Stimulated activated CD4-positive, alpha-beta T cell treated with anti-CD3 and anti-CD28 coated beads, Interleukin-12 subunit alpha, Interleukin-12 subunit beta, amount 100 ng/mL, for 24 hours (primary cell): Measurements from ENCODE around the gene ZSCAN25.
"Not testable (repeated sequence)": the region's sequence is repeated elsewhere in the genome, so short reads cannot be mapped to it uniquely, and the experiment has no call there.

Experiments used
- DNase-seq, 2 experiments: peaks; one replicate each; pipeline ENCODE4 v3.0.0-alpha.2; 2020; ENCODE audit warnings: low read depth in 2 of 2

Gene ZSCAN25

DNA sequence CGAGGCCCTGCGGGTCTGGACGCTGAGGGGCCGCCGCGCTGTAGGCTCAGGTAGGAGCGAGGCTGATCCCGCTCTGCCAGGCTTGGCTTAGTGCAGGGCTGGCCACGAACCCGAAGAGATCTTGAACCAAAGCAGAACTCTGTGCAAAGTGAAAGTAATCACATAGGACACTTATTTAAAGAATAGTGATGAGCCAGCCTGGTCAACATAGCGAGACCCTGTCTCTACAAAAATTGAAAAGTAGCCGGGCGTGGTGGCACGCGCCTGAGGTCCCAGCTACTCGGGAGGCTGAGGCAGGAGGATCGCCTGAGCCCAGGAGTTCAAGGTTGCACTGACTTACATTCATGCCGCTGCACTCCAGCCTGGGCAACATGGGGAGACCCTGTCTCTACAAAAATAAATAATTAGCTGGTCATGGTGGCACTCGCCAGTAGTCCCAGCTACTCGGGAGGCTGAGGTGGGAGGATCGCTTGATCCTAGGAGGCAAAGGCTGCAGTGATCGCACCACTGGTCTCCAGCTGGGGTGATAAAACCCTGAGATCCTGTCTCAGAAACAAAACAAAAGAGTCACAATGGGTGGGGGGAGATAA is 541 bp downstream of the ZSCAN25 start:
- no peak for DNase-seq

DNA sequence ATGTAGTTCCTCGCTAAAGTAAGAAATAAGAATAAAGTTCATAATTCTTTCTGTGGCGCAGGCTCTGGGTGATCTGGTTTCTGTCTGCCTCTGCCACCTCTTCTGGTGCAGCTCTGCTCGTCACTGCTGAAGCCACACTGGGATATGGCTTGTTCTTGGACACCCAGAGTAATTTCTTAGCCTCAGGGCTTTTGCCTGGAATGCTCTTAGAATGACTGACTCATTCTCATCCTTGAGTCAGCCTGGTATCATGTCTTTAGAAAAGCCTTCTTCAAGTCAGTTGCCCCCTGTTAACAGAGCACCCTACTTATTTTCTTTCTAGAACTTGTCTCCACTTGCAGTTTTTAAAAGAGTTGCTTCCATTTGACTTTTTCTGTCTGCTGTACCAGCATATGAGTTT is 2.0 kb downstream of the ZSCAN25 start:
- DNase-seq, result no peak

DNA sequence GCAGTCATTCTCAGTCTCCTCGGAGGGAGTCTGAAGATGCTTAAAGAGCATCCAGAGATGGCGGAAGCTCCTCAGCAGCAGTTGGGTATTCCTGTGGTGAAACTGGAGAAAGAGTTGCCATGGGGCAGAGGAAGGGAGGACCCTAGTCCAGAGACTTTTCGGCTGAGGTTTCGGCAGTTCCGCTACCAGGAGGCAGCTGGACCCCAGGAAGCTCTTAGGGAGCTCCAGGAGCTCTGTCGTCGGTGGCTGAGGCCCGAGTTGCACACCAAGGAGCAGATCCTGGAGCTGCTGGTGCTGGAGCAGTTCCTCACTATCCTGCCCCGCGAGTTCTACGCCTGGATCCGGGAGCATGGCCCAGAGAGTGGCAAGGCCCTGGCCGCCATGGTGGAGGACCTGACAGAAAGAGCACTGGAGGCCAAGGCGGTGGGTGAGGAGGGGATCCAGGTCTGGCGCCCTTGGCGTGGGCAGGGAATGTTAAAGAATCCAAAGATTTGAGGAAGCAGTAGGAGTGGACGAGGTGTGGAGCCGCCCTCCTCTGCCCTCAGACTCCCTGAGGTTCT is 2.9 kb downstream of the ZSCAN25 start:
- DNase-seq, result no peak

DNA sequence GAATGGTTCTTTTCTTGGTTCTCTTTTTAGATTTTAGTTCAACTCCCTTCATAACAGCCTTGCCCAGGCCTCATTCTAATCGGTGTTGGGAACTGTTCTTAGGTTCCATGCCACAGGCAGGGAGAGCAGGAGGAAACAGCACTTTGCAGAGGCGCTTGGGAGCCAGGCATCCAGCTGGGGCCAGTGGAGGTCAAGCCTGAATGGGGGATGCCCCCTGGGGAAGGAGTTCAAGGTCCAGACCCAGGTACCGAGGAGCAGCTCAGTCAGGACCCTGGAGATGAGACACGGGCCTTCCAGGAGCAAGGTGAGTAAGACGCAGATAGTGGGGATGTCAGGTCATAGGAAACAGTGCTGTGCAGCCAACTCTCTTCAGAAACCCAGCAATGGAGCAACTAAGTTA is 4.5 kb downstream of the ZSCAN25 start:
- DNase-seq, result no peak

DNA sequence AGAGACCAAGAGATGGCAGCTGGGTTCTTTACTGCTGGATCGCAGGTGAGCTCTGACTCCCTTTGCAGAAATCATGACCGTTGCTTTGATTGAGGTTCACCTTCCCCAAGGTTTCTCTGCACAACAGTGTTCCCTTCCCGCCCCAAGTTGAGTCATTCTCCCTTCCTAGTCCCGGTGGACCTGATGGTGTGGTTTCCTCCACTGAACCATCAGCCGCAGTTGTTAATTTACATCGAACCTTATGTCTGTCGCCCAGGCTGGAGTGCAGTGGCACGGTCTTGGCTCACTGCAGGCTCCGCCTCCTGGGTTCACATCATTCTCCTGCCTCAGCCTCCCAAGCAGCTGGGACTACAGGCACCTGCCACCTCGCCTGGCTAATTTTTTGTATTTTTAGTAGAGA is 5.8 kb downstream of the ZSCAN25 start:
- DNase-seq, result no peak

DNA sequence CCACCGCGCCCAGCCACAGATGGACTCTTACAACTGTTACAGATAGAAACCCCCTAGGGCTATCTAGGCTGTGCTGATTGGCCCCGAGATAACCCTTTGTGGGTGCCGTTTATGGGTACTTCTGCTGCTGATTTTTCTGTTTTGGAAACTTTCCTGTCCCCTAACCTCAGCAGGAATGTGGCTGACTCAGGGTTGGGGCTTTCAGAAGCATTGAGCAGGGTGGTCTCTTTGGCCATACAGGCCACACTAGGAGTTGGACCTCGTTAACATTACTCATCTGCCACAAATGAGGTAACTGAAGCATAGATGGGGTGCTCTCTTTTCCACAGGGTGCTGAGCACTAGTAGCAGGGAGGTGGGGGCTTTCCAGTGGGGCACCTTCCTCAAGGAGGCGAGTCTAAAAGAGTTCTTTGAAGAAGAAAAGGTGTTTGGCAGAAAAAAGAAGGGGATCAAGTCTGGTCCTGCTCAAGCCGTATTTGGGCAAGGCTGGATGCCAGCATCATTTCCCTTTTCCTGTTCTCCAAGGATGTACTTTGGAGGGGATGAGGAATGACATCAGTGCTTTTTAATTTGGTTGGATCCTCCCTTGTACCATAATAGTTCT is 6.4 kb downstream of the ZSCAN25 start:
- DNase-seq, result peak in 1 of 2 experiments; percentile 11

DNA sequence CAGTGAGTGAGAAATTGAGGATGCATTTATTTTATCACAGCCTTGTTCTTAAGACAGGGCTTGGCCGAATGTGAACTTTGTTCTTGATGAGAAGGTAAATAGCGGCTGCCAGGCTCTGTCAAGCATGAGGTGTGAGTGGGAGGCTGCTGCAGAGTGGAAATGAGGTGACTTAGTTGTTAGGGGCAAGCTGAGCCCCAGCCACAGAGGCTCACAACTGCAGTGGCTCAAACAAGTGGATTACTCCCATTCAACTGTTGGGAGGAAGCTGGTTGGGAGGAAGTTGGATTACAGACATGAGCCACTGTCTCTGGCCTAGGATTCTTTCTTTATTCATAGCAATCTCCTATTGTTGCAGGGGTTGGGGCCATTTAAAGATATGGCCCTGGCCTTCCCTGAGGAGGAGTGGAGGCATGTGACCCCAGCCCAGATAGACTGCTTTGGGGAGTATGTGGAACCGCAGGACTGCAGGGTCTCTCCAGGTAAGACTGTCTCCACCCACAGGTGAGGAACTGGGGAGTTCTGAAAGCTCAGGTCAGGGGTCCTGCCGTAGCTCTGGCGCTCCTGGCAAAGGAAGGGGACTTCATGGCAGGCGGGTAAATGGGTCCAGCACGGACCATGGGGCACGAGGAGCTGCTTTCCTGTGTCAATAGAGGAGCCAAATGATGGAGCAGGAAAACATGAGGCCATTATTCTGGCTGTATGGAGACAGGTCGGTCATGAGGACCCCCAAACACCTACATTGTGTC is 7.1 kb downstream of the ZSCAN25 start:
- DNase-seq, result peak in 1 of 2 experiments; percentile 18

DNA sequence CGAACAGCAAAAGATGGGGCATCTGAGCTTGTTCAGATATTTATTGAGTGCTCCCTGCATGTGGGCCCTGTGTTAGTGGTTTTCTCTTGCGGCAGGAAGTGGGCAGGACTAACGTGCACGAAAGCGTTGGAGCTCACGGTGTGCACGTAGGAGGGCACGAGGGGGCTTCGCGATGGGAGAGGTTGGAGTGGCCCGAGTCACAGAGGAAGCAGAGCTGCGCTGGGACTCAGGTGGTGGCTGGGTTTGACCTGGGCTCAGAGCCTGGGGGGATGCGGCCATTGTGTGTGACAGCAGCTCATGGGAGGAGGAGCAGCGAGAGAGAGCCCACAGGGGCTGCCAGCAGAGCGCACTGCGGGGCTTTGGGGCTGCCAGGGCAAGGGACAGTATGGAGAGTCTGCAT is 7.7 kb downstream of the ZSCAN25 start:
- peak; percentile 43 to 63 for DNase-seq

DNA sequence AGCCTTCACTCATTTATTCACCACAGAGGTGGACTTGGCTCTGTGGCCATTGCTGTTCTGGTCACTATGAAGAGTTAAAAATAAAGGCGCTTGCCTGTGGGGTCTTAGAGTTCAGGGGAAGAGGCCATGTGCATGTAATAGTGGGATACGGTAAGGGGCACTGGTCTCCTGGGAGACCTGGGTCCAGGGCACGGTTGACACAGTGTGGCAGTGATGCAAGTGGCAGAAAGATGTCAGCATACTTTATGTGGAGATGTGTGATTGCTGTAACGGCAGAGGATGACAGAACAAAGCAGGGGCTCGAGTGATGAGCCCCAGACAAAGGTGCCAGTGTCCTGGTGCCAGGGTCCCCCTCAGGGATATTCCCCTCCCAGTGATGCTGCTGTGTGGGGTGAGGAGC is 8.6 kb downstream of the ZSCAN25 start:
- no peak for DNase-seq

DNA sequence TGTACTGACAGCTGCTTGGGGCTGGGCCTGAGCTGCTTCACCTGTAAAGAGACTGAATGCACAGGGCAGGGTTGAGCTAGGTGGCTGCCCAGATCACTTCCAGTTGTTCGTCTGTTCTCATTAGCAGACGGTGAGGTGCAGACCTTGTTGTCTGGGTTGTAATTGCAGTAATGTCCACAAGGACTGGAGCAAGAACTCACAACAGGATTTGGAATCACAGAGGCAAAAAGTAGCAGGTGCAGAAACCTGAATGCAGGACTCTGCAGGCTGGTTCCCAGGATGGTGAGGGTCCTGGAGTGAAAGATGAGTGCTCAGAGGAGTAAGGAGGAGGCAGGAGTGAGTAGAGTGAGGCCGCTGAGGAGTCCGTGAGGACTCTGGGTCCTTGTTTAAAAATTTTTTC is 9.2 kb downstream of the ZSCAN25 start:
- DNase-seq, result no peak

DNA sequence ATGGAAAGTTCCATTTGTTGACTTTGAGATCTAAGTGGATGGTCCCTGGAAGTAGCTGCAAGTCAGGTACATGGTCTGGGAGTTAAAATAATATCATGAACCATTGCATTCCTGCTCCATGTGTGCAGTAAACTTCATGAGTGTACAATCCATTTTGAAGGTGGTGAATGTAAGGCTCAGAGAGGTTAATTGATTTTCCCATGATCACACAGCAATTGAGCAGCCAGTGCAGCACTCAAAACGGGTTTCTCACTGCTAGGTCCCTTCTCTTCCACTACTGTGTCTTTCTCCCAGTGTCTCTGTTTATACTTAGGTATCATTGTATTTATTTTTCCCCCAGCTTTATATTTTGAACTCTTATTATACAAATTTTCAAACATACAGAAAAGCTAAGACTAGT is 9.9 kb downstream of the ZSCAN25 start:
- no peak for DNase-seq

DNA sequence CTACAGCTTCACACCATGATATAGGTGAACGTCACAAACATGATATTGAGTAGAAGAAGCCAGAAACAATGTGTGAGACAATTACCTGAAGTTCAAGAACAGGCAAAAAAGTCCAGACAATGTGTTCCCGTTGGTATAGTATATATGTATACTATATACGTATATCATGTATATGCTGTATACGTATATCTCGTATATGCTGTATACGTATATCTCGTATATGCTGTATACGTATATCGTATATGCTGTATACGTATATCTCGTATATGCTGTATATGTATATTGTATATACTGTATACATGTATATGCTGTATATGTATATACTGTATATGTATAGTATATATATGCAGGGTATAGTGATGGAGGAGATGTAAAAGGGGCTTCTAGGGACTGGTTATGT is 10.8 kb downstream of the ZSCAN25 start:
- no peak for DNase-seq

DNA sequence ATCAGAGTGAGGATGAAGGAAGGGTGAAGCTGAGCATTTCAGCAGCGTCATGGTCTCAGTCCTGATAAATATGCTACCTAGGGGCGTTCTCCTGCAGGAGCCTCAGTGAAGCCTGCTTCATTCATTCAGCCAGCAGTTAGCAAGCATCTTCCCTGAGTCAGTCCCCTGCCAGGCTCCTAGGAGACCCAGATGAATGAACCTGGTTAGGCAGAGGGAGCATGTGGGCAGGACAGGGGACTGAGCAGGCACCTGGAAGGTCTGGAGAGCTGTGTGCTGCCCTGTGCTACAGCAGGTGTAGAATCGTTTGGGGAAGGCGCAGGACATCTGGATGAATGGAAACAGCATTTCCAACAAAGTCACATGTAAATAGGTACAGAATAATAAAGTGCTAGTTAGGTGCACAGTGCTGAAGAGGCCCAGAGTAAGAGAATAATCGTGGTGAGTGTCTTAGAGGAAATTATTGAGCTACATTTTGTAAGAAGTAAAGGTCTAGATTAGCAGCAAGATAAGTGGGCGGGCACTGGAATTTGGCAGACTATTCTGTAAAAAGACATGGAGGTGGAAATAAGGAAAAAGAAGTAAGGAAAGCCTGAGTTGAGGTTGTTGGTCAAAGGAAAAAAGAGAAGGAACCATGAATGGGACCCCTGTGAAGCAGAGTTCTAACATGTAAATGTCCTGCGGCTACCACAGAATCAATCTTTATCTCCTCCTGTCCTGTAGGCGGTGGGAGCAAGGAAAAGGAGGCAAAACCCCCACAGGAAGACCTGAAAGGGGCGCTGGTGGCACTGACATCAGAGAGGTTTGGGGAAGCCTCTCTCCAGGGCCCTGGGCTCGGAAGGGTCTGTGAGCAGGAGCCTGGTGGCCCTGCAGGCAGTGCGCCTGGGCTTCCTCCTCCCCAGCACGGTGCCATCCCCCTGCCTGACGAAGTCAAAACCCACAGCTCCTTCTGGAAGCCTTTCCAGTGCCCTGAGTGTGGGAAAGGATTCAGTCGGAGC is 12.0 kb downstream of the ZSCAN25 start:
- DNase-seq, result no peak

DNA sequence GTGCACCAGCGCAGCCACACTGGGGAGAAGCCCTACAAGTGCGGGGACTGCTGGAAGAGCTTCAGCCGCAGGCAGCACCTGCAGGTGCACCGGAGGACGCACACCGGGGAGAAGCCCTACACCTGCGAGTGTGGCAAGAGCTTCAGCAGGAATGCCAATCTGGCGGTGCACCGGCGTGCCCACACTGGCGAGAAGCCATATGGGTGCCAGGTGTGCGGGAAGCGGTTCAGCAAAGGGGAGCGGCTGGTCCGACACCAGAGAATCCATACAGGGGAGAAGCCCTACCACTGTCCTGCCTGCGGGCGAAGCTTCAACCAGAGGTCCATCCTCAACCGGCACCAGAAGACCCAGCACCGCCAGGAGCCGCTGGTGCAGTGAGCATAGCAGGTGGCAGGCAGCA is 12.9 kb downstream of the ZSCAN25 start:
- no peak for DNase-seq

DNA sequence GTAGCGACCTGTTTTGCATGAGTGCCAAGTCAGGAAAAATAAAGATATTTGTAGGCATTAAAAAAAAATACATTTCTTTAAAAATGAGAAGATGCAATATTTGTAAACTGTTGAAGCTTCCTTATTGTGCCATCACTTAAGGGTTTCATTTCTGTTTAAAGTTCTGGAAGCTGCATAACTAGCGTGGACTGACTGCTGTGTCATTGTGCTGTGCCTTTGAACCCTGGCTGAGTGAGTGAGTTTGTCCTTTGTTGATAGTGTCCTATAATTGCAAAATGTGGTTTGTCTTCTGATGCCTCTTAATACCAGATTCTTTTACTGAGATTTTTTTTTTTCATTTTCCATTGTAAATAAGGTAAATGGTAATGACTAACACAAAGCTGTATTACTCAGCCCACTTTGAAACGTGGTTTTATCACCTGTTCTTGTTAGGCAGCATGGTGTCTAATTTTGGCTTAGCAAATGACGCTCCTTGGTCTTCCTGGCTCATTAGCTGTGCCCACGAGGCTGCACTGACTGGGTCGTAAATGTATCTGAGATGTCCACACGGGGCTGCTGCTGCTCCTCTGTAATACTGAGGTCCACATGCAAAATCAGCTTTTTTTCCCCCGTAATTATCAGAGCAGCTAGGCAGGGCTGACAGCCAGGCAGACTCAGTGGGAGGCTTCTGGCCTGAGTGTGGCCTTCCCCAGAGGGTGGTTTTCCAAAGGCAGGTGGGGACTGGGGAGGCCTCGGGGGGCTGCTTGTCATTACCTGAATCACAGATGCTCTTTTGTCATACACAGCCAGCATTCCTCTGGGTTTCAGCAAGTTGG is 14.8 kb downstream of the ZSCAN25 start:
- DNase-seq, result peak in 1 of 2 experiments; percentile 28

DNA sequence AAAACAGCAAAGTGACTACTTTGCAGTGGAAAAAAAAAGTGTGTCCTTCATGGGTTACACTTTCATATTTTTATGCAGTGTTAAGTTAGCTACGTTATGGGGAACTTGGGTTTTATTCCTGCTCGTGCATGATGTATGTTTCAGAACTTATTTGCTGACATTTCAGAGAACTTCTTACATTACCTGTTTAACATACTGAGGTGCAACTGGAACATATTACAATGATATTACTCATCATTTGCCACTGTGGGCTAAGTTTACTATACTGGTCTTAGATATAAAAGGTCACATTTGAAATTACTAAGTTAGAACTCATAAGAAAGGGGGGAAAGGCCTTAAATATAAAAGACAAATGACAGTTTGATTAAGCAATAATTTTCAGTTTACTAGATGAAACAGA is 20.7 kb downstream of the ZSCAN25 start:
- not testable (repeated sequence) for DNase-seq

DNA sequence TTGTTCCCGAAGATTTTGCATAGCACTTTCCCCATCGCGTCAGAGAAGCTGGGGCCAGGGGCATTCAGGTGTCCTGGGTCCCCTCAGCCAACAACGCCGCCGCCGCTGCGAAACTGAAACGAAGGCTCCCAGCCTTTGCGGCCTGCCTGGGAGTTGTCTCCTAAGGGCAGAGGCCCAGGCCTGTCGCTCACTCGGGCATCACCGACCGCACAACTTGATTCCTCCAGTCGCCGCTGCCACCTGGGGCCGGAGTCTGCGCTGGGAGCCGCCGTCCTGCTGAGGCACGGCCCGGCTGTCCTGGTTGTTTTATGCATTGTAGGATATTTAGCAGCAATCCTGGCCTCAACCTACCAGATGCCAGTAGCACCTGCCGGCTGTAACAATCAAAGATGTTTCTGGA is 22.0 kb downstream of the ZSCAN25 start:
- no peak for DNase-seq

DNA sequence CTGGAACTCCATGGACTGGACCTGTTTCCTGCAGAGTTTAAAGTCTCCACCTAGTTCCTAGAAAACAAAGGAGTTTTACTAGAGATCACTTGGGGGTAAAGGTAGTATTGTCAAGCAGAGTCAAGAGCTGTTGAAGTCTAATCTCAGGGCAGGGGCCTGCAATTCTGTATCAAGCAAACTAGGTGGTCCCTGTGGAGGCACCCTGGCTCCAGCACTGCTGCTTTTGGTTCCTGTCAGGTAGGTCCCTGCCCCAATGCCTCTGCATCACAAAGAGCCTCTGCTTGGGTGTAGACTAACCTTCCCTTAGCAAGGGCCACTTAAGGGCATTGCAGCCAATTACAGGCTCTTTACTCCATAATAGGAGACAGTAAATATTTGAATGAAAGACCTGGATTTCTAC is 22.5 kb downstream of the ZSCAN25 start:
- DNase-seq, result no peak

DNA sequence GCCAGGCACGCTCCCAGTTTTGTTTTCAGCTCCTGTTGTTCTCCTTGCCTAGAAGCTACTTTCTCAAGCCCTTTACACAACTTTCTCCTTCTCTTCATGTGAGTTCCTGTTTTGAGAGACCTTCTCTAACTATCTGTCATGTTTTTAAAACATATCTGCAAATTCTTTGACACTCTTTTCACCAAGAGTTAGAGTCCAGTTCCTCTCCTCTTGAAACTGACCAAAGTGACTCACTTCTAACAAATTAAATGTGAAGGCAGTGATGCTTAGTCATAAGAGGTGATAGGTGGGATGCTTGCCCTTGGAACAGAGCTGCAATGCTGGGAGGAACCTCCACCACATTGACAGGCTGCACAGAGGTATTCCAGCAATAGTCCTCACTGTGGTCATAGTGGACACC is 25.3 kb downstream of the ZSCAN25 start:
- no peak for DNase-seq

DNA sequence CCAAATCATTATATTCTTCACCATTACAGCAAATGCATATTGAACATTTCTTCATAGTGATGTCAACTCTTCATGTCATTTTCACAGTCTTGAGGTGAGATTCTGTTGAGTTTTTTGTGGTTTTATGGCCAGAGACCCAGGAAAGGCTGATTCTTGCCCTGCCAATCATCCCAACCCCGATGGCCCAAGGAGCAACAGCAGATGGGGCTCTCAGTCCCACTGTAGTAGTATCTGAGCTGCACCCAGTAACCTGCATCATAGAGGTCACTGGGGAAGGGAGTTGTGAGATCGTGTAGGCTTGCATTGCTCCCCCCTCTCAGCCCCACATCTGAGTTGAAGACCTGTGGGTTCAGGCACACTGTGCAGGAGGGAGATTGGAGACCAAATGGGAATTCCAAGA is 26.7 kb downstream of the ZSCAN25 start:
- no peak for DNase-seq

DNA sequence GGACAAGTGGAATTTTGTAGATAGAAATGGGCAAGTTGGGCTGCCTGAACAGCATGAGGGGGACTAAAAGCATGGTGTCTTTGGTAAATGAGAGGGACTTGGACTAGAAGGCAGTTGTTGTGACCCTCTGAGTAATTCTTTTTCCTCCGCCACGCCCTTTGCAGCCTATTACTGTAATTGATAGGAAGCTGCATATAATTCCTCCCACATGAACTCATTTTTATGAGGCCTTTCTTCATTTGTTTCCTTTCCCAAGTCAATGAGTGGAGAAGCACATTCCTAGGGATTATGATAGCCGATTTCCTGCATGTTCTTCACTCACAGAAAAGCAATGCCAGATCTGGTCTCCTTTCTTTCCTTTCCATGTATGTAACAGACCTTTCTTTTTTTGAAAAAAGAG is 27.7 kb downstream of the ZSCAN25 start:
- DNase-seq, result no peak
